ENCODE measurements around the gene SMIM29. TPM values are rescaled to one million over a fixed set of nuclear protein-coding genes. Genes with fewer than 3 reads are reported as not detected.

Gene SMIM29
- total RNA-seq, 1 experiment from 2014 or later, result 25.1 TPM

DNA sequence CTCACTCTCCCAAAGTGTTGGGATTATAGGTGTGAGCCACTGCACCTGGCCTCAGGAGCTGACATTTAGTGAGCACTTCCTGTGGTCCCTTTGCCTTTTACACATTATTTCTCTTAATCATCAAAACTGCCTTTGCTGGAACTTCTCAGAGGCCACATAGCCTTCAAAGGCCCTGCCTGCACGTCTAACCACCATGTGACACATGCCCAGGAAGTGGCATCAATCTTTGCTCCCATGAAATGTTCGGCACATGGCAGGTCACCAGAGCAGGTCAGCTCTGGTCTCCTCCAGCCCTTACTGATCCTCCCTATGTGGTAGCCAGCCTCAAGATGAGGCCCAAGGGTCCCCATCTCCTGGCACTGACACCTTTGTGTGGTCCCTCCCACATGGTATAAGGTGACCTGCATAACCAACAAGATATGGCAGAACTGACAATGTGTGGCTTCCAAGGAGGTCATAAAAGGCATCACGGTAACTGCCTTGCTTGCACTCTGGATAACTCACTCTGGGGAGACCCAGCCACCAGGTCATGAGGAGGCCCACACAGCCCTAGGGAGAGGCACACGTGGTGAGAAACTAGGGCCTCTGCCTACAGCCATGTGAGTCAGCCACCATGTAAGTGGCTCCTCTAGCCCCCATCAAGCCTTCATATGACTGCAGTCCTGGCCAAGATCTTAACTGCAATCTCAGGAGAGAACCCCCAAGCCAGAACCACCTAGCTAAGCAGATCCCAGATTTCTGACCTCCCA, 40.9 kb downstream of the SMIM29 start:
- Histone ChIP-seq H3K4me1 (ENCODE audit: control insufficient read depth in 1 of 2, insufficient read depth in 2 of 2, low read length in 2 of 2) (peaks cover 0 to 20% of the 10 kb centered on the region in 2 experiments; a peak in 3 of 4 replicates), H3K9me2 (ENCODE audit: insufficient read depth) (no peaks in the 10 kb centered on the region), H3K4me3 (replicated peaks in 1 of 2; ENCODE audit: low read depth in 1 of 2, low read length in 2 of 2) (no peak overlapping the region), H4K20me1 (ENCODE audit: insufficient read depth) (no peaks in the 10 kb centered on the region), H2AFZ (ENCODE audit: low read depth, low read length, poor library complexity, severe bottlenecking) (no peak overlapping the region), H3K9me3 (ENCODE audit: control insufficient read depth in 1 of 2, insufficient read depth in 1 of 2, low read depth in 1 of 2, low read length in 2 of 2) (no peaks in the 10 kb centered on the region), H3K27ac (ENCODE audit: low read depth, low read length) (no peak overlapping the region), H3K27me3 (ENCODE audit: insufficient read depth, low read length) (no peaks in the 10 kb centered on the region), H3K79me2 (ENCODE audit: insufficient read depth, low read length) (no peaks in the 10 kb centered on the region), H3K9ac (ENCODE audit: low read length) (no peak overlapping the region), H3K36me3 (ENCODE audit: control insufficient read depth in 1 of 2, insufficient read depth in 2 of 2, low read length in 2 of 2) (no peaks in the 10 kb centered on the region), H3K4me2 (ENCODE audit: low read length) (no peak overlapping the region)
- BruUV-seq (replicated peaks), result no TSS peak
- RAD21 ChIA-PET (ENCODE audit: low non-redundant PET in 1 of 2, low total read pairs in 2 of 2, uncharacterized antibody in 2 of 2, unreplicated experiment in 2 of 2), result no interaction called here
- CTCF ChIA-PET, result interaction anchor here (2.9 kb wide), 1 partner anchor 12 kb away, joined by 7 read pairs; no protein-coding TSS in a partner anchor
- TF ChIP-seq, protein P1, sequence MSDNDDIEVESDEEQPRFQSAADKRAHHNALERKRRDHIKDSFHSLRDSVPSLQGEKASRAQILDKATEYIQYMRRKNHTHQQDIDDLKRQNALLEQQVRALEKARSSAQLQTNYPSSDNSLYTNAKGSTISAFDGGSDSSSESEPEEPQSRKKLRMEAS (IDR thresholded peaks at IDR 0.05), result peak; percentile 58; the same call in 1 of the 2 replicates
- TF ChIP-seq, protein P2, sequence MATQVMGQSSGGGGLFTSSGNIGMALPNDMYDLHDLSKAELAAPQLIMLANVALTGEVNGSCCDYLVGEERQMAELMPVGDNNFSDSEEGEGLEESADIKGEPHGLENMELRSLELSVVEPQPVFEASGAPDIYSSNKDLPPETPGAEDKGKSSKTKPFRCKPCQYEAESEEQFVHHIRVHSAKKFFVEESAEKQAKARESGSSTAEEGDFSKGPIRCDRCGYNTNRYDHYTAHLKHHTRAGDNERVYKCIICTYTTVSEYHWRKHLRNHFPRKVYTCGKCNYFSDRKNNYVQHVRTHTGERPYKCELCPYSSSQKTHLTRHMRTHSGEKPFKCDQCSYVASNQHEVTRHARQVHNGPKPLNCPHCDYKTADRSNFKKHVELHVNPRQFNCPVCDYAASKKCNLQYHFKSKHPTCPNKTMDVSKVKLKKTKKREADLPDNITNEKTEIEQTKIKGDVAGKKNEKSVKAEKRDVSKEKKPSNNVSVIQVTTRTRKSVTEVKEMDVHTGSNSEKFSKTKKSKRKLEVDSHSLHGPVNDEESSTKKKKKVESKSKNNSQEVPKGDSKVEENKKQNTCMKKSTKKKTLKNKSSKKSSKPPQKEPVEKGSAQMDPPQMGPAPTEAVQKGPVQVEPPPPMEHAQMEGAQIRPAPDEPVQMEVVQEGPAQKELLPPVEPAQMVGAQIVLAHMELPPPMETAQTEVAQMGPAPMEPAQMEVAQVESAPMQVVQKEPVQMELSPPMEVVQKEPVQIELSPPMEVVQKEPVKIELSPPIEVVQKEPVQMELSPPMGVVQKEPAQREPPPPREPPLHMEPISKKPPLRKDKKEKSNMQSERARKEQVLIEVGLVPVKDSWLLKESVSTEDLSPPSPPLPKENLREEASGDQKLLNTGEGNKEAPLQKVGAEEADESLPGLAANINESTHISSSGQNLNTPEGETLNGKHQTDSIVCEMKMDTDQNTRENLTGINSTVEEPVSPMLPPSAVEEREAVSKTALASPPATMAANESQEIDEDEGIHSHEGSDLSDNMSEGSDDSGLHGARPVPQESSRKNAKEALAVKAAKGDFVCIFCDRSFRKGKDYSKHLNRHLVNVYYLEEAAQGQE (IDR thresholded peaks at IDR 0.05; ENCODE audit: low read depth), result no peak
- ATAC-seq (no peak; the same call in 1 of the 2 replicates), DNase-seq (ENCODE audit: low read depth, low spot score) (no peak)
- intact Hi-C loops (cut with micrococcal nuclease), result no loop called here
- POLR2A ChIA-PET, result interaction anchor here (0.5 to 3.8 kb wide), 5 partner anchors 16 to 207 kb away, joined by 3 to 12 read pairs (median 4); partner anchors contain the start of gene HMGA1

DNA sequence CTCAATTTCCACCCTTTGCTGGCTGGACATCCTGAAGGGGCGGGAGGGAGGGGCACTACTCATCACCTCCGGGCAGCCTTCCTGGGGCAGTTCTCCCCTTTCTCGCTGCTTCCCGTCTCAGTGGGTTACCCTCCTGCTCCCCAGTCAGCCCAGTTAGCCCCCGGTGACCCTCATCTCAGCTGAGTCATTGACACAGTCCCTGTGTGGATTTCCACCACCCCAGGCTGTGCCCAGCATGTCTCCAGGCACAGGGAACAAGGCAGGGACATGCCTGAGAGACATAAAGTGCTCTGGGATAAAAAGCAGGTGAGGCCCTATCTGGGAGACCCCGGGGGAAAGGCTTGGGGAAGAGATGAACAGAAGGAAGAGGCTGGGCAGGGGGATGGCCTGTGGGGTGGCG, 42.1 kb downstream of the SMIM29 start:
- Histone ChIP-seq H2AFZ (ENCODE audit: low read depth, low read length, poor library complexity, severe bottlenecking) (no peak overlapping the region), H3K9ac (ENCODE audit: low read length) (no peak overlapping the region), H3K9me3 (ENCODE audit: control insufficient read depth in 1 of 2, insufficient read depth in 1 of 2, low read depth in 1 of 2, low read length in 2 of 2) (no peaks in the 10 kb centered on the region), H3K79me2 (ENCODE audit: insufficient read depth, low read length) (no peaks in the 10 kb centered on the region), H3K27me3 (ENCODE audit: insufficient read depth, low read length) (no peaks in the 10 kb centered on the region), H3K27ac (ENCODE audit: low read depth, low read length) (no peak overlapping the region), H3K4me2 (ENCODE audit: low read length) (no peak overlapping the region), H3K9me2 (ENCODE audit: insufficient read depth) (no peaks in the 10 kb centered on the region), H3K4me3 (replicated peaks in 1 of 2; ENCODE audit: low read depth in 1 of 2, low read length in 2 of 2) (no peak overlapping the region), H4K20me1 (ENCODE audit: insufficient read depth) (no peaks in the 10 kb centered on the region), H3K4me1 (ENCODE audit: control insufficient read depth in 1 of 2, insufficient read depth in 2 of 2, low read length in 2 of 2) (peaks cover 0 to 31% of the 10 kb centered on the region in 2 experiments; a peak in 3 of 4 replicates), H3K36me3 (ENCODE audit: control insufficient read depth in 1 of 2, insufficient read depth in 2 of 2, low read length in 2 of 2) (no peaks in the 10 kb centered on the region)
- intact Hi-C loops (cut with micrococcal nuclease), result no loop called here
- ChIA-PET POLR2A (interaction anchor here (1.2 to 3.8 kb wide), 2 partner anchors 17 to 30 kb away, joined by 4 to 12 read pairs; partner anchors contain the start of gene HMGA1), CTCF (interaction anchor here (2.9 kb wide), 1 partner anchor 10 kb away, joined by 7 read pairs; no protein-coding TSS in a partner anchor), RAD21 (ENCODE audit: low non-redundant PET in 1 of 2, low total read pairs in 2 of 2, uncharacterized antibody in 2 of 2, unreplicated experiment in 2 of 2) (no interaction called here)
- ATAC-seq (no peak), DNase-seq (ENCODE audit: low read depth, low spot score) (no peak)
- no TSS peak for BruUV-seq (replicated peaks)
- TF ChIP-seq EZH2 (IDR thresholded peaks at IDR 0.05) (no peak), RAD21 (IDR thresholded peaks at IDR 0.05; ENCODE audit: low read depth) (no peak), SRF (IDR thresholded peaks at IDR 0.05; ENCODE audit: low read depth) (no peak), YY1 (IDR thresholded peaks at IDR 0.05; ENCODE audit: extremely low read depth, insufficient replicate concordance, low read depth, low read length) (no peak), SP1 (IDR thresholded peaks at IDR 0.05; ENCODE audit: low read depth) (no peak), CEBPB (IDR thresholded peaks at IDR 0.05; ENCODE audit: low read depth) (no peak)
- TF ChIP-seq, protein P3, sequence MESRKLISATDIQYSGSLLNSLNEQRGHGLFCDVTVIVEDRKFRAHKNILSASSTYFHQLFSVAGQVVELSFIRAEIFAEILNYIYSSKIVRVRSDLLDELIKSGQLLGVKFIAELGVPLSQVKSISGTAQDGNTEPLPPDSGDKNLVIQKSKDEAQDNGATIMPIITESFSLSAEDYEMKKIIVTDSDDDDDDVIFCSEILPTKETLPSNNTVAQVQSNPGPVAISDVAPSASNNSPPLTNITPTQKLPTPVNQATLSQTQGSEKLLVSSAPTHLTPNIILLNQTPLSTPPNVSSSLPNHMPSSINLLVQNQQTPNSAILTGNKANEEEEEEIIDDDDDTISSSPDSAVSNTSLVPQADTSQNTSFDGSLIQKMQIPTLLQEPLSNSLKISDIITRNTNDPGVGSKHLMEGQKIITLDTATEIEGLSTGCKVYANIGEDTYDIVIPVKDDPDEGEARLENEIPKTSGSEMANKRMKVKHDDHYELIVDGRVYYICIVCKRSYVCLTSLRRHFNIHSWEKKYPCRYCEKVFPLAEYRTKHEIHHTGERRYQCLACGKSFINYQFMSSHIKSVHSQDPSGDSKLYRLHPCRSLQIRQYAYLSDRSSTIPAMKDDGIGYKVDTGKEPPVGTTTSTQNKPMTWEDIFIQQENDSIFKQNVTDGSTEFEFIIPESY (IDR thresholded peaks at IDR 0.05; ENCODE audit: extremely low read depth, insufficient replicate concordance, low read length), result no peak
- TF ChIP-seq, protein P4, sequence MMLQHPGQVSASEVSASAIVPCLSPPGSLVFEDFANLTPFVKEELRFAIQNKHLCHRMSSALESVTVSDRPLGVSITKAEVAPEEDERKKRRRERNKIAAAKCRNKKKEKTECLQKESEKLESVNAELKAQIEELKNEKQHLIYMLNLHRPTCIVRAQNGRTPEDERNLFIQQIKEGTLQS (IDR thresholded peaks at IDR 0.05), result no peak
